Vagina (tissue), 2 donors: ENCODE measurements around the gene EYS.

Experiments
- POLR2AphosphoS5 ChIP-seq, 2 donors: sonication (generic); formaldehyde crosslinking; IDR thresholded peaks; one replicate each; pipeline ENCODE4 v1.9.0; 2017; ENCODE audit warnings: antibody characterized with exemption in 2 of 2, mild to moderate bottlenecking in 2 of 2, low read depth in 1 of 2; ENCODE audit not compliant: insufficient read depth in 1 of 2
- TF ChIP-seq, protein P1 (sequence below), 3 experiments: fragments of 450-650 bp in 2 of 3; fragments of 200-600 bp in 1 of 3; sonication (generic) in 1 of 3; IDR thresholded peaks; one replicate each; pipeline ENCODE4 v1.5.1; 2017 to 2019; ENCODE audit warnings: antibody characterized with exemption in 3 of 3, mild to moderate bottlenecking in 2 of 3, moderate library complexity in 2 of 3

DNA sequence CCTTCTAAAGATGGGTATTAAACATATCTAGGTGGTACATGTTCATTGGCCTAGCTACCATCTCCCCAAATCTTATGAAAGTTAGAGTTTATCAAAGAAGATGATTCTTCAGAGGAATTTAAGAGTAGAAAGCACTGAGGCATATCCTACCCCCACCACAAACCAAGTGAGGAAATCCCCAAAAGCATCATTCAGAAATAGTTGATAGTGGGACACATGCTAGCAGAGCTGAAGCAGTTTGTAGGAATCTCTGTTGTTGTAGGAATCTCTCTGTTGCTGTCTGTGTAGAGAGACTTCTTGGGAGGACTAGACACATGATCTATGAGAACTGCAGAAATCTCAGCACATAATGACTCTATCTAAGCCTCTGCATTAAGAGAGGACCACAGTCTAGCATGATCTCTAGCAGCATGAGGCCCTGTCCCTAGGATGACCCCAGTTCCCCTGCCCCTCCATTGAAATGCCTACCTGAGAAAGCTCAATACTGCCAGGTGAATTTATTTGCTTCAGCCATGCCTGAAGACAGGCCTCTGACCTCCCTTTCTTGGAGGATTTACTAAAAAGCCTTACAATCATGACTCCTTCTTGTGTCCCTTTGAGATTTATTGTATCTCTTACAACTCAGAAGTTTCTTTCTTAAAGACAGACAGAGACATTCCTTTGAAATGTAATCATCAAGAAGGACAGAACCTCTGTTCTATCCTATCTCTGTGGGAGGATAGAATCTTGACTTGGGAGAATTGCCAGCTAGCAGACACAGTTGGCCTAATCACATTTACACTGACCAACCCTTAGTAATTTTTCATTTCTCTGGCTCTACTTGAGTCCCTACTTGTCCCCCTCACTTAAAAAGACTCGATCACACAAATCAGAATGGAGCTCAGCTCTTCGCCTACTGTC is 1489.1 kb downstream of the EYS start:
- TF ChIP-seq, protein P1, sequence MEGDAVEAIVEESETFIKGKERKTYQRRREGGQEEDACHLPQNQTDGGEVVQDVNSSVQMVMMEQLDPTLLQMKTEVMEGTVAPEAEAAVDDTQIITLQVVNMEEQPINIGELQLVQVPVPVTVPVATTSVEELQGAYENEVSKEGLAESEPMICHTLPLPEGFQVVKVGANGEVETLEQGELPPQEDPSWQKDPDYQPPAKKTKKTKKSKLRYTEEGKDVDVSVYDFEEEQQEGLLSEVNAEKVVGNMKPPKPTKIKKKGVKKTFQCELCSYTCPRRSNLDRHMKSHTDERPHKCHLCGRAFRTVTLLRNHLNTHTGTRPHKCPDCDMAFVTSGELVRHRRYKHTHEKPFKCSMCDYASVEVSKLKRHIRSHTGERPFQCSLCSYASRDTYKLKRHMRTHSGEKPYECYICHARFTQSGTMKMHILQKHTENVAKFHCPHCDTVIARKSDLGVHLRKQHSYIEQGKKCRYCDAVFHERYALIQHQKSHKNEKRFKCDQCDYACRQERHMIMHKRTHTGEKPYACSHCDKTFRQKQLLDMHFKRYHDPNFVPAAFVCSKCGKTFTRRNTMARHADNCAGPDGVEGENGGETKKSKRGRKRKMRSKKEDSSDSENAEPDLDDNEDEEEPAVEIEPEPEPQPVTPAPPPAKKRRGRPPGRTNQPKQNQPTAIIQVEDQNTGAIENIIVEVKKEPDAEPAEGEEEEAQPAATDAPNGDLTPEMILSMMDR (IDR thresholded peaks at IDR 0.05): no peak
- TF ChIP-seq POLR2AphosphoS5 (IDR thresholded peaks at IDR 0.05; ENCODE audit: insufficient read depth in 1 of 2, low read depth in 1 of 2): no peak
